GM12891 (cell line): ENCODE results near the gene CST8.

Experiments used
- PAX5 ChIP-seq: IDR thresholded peaks from 2 replicates; pipeline ENCODE4 v1.6.1; 2011; ENCODE audit warnings: low read length, moderate library complexity, mild to moderate bottlenecking; ENCODE audit not compliant: insufficient read depth, severe bottlenecking
- POLR2A ChIP-seq: IDR thresholded peaks from 2 replicates; pipeline ENCODE4 v1.6.1; 2011; ENCODE audit warnings: low read depth, low read length, control low read depth
- POLR2AphosphoS5 ChIP-seq: IDR thresholded peaks from 2 replicates; pipeline ENCODE4 v1.6.1; 2011; ENCODE audit warnings: low read depth, low read length, control low read depth
- SPI1 ChIP-seq: IDR thresholded peaks from 2 replicates; pipeline ENCODE4 v1.6.1; 2011; ENCODE audit warnings: low read depth, low read length, control low read depth
- TAF1 ChIP-seq: IDR thresholded peaks from 2 replicates; pipeline ENCODE4 v1.6.1; 2011; ENCODE audit warnings: low read depth, low read length, control low read depth

GRCh38 chr20:23476015-23476754 lies 14.7 kb upstream of the CST8 start:
- TF ChIP-seq POLR2AphosphoS5 (no peak), POLR2A (no peak), SPI1 (no peak), TAF1 (no peak), PAX5 (no peak)
